K562 treated with DMSO at 1 percent for 48 hours (cell line): Measurements from ENCODE around the gene DALRD3. TPM values are rescaled to one million over a fixed set of nuclear protein-coding genes. Genes with fewer than 3 reads are reported as not detected.

ENCODE experiments used
- total RNA-seq: library from RNA; unstranded; fragments of 300-600 nt; gene quantifications from 2 replicates; pipeline ENCODE4 v1.2.3, GENCODE V29; 2022; ENCODE audit warnings: low replicate concordance; ENCODE audit errors: extremely low read depth

Gene DALRD3
- total RNA-seq, result not detected in 2 replicates

DNA sequence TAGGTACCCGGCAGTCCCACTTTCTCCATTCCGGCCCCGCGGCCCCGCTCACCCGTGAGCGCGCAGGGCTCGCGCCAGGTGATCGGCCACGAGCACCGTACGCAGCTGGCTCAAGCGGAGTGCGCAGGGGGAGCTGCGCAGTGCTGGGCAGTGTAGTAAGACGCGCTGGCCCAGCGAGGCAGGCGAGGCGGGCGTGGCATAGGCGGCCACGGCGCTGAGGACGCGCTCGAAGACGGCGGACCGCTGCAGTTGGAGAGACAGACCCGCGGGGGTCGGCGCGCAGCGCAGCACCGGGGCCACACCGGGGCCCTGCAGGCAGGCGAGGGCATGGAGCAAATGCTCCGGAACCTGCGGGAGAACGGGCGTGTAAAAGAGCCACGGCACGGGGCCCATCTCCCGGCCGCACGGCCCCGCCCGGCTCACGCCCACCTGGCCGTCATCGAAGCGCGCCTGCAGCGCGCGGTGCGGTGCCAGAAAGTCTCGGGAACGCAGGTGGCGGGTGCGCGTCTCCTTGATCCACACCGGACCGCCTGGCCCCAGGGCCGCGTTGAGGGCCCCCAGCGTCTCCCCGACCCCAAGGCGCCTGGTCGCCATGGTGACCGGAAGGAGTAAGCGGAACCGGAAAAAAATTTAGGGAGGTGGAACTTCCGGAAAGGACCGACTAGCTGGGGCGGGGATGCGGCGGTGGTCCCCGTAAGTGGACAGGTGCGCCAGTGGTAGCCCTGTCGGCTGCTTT, at the start of gene DALRD3:
Gene DALRD3, minus strand, starts transcription at position 610 of the 736 bp plus-strand sequence. Its CDS starts 16 bp downstream, at position 594.

GRCh38 chr3:49028673-49029562, 10.5 kb upstream of the DALRD3 start, which contains the start of gene IMPDH2:
Gene IMPDH2, minus strand, starts transcription at chr3:49029398. Its CDS starts 48 bp downstream, at chr3:49029350.

DNA sequence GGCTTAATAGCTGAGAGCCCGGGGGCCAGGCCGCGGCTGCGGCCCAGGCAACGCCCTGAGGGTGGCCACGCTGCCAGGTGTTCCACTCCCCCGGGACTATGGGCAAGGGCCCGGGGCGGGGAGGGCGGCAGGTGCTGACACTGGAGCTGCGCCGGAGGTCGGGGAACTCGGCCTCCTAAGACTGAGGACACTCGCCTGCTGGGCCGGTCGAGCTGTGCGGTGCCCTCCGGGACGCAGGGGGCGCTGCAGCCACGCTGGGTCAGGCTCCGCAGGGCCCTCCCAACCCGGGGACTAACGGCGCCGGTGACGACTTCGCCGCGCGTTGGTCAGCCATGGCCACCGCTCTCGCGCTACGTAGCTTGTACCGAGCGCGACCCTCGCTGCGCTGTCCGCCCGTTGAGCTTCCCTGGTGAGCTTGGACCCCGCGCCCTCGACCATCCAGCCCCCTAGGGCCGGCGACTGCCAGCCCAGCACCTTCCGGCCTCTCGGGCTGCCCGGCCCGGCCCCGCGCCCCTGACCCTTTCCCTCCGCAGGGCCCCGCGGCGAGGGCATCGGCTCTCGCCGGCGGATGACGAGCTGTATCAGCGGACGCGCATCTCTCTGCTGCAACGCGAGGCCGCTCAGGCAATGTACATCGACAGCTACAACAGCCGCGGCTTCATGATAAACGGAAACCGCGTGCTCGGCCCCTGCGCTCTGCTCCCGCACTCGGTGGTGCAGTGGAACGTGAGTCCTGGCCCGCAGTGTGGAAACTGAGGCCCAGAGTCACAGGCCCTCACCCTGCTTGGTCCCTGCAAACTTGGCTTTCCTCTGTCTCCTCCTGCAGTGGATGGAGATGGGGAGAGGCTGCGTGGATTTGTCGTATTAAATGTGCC, 3.7 kb upstream of the DALRD3 start, which contains the start of gene NDUFAF3:
Gene NDUFAF3, plus strand, starts transcription at position 309 of the 875 bp plus-strand sequence. Its CDS starts 24 bp downstream, at position 333.

GRCh38 chr3:49007068-49007770, 11.2 kb downstream of the DALRD3 start, which contains the start of gene WDR6:
Gene WDR6, plus strand, starts transcription at chr3:49007391. Its CDS starts 41 bp downstream, at chr3:49007432.

GRCh38 chr3:48989796-48990635, 28.4 kb downstream of the DALRD3 start, which contains the start of gene P4HTM:
Gene P4HTM, plus strand, starts transcription at chr3:48990241. Its CDS starts 16 bp downstream, at chr3:48990257.

Other genes starting within 250 kb of the DALRD3 start
- gene PRKAR2A, start 170.7 kb downstream of the DALRD3 start, total RNA-seq, result not detected in 2 replicates
- gene SLC25A20, start 119.7 kb downstream of the DALRD3 start, total RNA-seq, result not detected in 2 replicates
- not detected in 2 replicates for gene ARIH2, start 99.7 kb downstream of the DALRD3 start, total RNA-seq
- gene P4HTM, start 28.3 kb downstream of the DALRD3 start, total RNA-seq, result not detected in 2 replicates
- gene WDR6, start 11.2 kb downstream of the DALRD3 start, total RNA-seq, result 146 TPM in 1 of 2 replicates, not detected in the other
- gene NDUFAF3, start 3.5 kb upstream of the DALRD3 start, total RNA-seq, result not detected in 2 replicates
- not detected in 2 replicates for gene IMPDH2, start 10.8 kb upstream of the DALRD3 start, total RNA-seq
- not detected in 2 replicates for gene QRICH1, start 75.5 kb upstream of the DALRD3 start, total RNA-seq
- gene QARS1, start 86.2 kb upstream of the DALRD3 start, total RNA-seq, result not detected in 2 replicates
- gene USP19, start 102.2 kb upstream of the DALRD3 start, total RNA-seq, result not detected in 2 replicates
- not detected in 2 replicates for gene LAMB2, start 114.5 kb upstream of the DALRD3 start, total RNA-seq
- gene CCDC71, start 147.8 kb upstream of the DALRD3 start, total RNA-seq, result not detected in 2 replicates
- 1,112 TPM in 1 of 2 replicates, not detected in the other for gene KLHDC8B, start 153.0 kb upstream of the DALRD3 start, total RNA-seq